Measurements from ENCODE around the gene PARD6A. TPM values are rescaled to one million over a fixed set of nuclear protein-coding genes. Genes with fewer than 3 reads are reported as not detected.

The PARD6A gene
- total RNA-seq, 1 donor from 2014 or later = 1.9 TPM

DNA sequence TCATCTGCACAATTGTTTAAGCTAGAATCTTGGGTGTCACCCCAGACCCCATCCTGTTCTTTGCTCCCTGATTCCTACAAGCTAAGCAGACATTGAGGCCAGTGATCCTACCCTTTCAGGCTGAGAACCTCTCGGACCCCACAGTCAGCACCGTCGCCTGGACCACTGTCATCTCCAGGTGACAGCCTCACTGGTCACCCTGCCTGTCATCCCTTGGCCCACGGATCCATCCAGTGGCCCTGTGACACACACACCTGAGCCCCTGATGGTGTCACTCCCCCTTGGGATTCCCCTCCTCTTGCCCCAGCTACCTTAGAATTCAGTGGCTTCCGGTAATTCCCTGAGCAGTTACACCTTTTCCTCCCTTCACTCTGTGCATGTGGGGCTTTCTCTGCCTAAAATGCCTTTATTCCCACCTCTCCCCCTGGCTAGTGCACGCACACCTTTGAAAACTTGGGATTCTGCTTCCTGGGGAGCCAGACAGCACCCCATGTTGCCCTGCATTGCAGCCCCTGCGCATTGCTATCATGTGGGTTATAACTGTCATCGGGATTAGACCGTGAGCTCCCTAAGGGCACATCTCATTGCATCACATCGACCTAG, 8.8 kb downstream of the PARD6A start:
- TF ChIP-seq, protein P1, sequence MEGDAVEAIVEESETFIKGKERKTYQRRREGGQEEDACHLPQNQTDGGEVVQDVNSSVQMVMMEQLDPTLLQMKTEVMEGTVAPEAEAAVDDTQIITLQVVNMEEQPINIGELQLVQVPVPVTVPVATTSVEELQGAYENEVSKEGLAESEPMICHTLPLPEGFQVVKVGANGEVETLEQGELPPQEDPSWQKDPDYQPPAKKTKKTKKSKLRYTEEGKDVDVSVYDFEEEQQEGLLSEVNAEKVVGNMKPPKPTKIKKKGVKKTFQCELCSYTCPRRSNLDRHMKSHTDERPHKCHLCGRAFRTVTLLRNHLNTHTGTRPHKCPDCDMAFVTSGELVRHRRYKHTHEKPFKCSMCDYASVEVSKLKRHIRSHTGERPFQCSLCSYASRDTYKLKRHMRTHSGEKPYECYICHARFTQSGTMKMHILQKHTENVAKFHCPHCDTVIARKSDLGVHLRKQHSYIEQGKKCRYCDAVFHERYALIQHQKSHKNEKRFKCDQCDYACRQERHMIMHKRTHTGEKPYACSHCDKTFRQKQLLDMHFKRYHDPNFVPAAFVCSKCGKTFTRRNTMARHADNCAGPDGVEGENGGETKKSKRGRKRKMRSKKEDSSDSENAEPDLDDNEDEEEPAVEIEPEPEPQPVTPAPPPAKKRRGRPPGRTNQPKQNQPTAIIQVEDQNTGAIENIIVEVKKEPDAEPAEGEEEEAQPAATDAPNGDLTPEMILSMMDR (IDR thresholded peaks at IDR 0.05; ENCODE audit: unreplicated experiment) = no peak
- DNase-seq (ENCODE audit: low spot score in 2 of 2, unreplicated experiment in 2 of 2) = no peak
- Mint-ChIP-seq H3K36me3 (no peaks in the 10 kb centered on the region), H3K27ac (no peak overlapping the region), H3K9me3 (no peaks in the 10 kb centered on the region), H3K4me1 (peaks cover 7% of the 10 kb centered on the region), H3K4me3 (no peak overlapping the region), H3K27me3 (ENCODE audit: low read depth) (no peaks in the 10 kb centered on the region)

DNA sequence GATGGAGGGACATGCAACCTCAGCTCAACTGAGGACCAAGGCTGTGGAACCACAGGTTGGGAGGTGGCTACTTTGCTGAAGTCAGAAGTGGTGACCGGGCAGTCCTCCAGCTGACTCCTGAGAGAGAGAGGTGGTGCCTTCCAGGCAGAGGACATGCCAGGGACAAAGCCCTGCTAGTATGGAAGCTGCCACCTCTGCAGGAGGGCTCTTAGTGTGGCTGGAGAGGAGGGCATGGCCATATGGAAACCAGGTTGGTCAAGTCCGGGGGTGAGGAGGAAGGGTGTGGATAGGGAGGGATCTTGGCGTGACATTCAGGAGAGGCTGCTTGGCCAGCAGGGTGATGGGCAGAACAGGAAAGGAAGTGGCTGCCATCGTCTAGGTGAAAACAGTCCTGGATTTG, 11.5 kb downstream of the PARD6A start:
- no peak for DNase-seq (ENCODE audit: low spot score in 2 of 2, unreplicated experiment in 2 of 2)
- Mint-ChIP-seq H3K4me1 (peaks cover 5% of the 10 kb centered on the region), H3K27me3 (ENCODE audit: low read depth) (no peaks in the 10 kb centered on the region), H3K9me3 (no peaks in the 10 kb centered on the region), H3K4me3 (no peak overlapping the region), H3K27ac (no peak overlapping the region), H3K36me3 (peaks cover 6% of the 10 kb centered on the region)
- TF ChIP-seq, protein P1 (IDR thresholded peaks at IDR 0.05; ENCODE audit: unreplicated experiment) = no peak

DNA sequence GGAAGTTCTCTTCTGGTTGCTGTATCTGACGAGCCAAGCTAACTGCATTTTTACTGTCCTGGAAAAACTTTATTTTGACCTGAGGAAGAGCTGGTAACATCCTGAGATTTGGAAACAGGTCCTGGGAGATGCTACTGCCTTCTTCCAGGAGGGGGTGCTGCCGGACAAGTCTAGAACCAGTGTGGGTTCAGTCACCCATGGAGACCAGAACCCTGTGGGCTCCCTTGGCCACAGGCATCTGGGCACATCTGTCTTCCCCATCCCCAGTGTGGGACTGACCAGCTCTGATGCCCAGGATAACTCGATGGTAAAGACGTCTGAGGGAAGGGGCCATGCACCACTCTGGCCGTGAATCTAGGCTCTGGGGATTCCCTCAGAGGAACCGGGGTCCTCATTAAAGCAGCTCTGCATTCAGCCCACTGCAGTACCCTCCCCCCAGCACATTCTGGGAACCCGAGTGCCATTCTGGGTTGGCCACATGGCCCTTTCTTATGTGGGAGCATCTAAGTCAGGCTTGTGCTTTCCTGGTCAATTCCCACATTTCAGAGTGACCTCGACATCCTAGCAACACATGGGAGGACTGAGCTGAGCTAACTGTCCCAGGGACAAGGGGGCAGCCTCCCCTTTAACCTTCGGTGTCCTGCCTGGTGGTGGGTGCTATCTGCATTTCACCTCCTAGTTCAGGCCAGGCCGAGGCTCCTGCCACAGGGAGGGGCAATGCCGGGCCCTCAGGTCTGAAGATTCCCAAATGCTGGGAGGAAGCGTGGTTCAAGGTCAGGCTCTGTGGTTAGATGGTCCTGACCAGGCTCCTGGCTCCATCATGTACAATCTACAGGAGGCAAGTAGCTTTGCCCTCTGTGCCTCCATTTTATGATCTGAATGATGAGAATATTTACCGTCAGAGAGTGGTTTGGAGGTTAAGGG, 12.2 kb downstream of the PARD6A start:
- no peak overlapping the region for H3K4me3 Mint-ChIP-seq
- peaks cover 7% of the 10 kb centered on the region for H3K4me1 Mint-ChIP-seq
- TF ChIP-seq, protein P1 (IDR thresholded peaks at IDR 0.05; ENCODE audit: unreplicated experiment) = peak; percentile 43
- no peaks in the 10 kb centered on the region for H3K9me3 Mint-ChIP-seq
- H3K36me3 Mint-ChIP-seq = peaks cover 6% of the 10 kb centered on the region
- no peaks in the 10 kb centered on the region for H3K27me3 Mint-ChIP-seq (ENCODE audit: low read depth)
- DNase-seq (ENCODE audit: low spot score in 2 of 2, unreplicated experiment in 2 of 2) = no peak
- H3K27ac Mint-ChIP-seq = peak overlapping the region; percentile 56

DNA sequence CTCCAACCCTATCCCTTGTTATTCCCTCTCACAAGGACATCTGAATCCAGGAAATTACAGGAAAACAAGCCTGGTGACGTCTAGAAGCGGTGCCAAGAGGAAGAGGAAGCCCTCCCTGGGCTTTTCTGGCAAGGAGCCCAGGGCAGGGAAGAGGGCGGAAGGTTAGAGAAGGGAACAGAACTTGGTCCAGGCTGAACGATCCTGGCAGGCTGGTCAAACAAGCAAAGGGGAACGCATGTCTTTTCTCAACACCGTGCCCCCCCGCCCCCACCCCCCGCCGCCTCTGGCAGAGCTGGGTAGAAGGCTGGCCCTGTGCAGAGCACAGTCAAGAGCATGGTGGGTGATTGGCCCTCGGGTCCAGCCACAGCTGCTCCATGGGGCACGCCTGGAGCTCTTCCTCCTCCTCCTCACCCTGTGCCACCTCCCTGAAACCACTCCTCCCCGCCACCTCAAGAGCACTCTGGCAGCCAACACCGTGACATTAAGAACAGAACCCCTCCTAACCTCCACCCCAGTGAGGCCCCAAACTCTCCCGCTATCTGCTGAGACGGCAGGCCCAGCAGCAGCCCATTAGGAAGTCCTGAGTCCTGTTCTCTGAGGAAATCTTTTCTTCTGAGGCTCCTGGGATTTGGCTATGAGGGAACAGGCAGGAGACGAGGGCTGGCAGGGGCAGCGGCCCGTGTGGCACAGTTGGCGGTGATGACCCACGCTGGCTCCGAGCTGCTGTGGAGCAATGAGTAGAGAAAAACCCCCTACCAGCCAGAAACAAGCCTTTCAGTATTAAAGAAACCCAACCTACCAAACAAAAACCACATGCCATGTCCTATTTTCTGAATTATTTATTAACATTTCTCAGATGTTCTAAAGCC, 13.2 kb downstream of the PARD6A start:
- peak overlapping the region; percentile 79 for H3K27ac Mint-ChIP-seq

More for the DNA sequence above, 13.2 kb downstream of the PARD6A start:
- Mint-ChIP-seq H3K4me3 (no peak overlapping the region), H3K9me3 (no peaks in the 10 kb centered on the region), H3K36me3 (peaks cover 8% of the 10 kb centered on the region), H3K27me3 (ENCODE audit: low read depth) (no peaks in the 10 kb centered on the region), H3K4me1 (peaks cover 6% of the 10 kb centered on the region)
- DNase-seq (ENCODE audit: low spot score in 2 of 2, unreplicated experiment in 2 of 2) = no peak
- TF ChIP-seq, protein P1 (IDR thresholded peaks at IDR 0.05; ENCODE audit: unreplicated experiment) = no peak

Measured in mesothelial cell of epicardium (in vitro differentiated cells).